GM12801 (cell line): Measurements from ENCODE around the gene RNFT2.

Experiments
- CTCF ChIP-seq: IDR thresholded peaks from one replicate; pipeline ENCODE4 v1.5.1; 2011; ENCODE audit warnings: control low read depth; ENCODE audit not compliant: insufficient read length; ENCODE audit errors: extremely low read depth

The RNFT2 gene

GRCh38 chr12:116712458-116713303, 25.4 kb upstream of the RNFT2 start:
- no peak for TF ChIP-seq CTCF

GRCh38 chr12:116713527-116713926, 24.6 kb upstream of the RNFT2 start:
- no peak for TF ChIP-seq CTCF

- no peak for TF ChIP-seq CTCF
Measured at GRCh38 chr12:116714175-116714574, 23.9 kb upstream of the RNFT2 start.

- no peak for TF ChIP-seq CTCF
Measured at GRCh38 chr12:116717466-116718437, 20.4 kb upstream of the RNFT2 start.

GRCh38 chr12:116718655-116719454, 19.3 kb upstream of the RNFT2 start:
- no peak for TF ChIP-seq CTCF

- no peak for TF ChIP-seq CTCF
Measured at GRCh38 chr12:116719731-116720528, 18.2 kb upstream of the RNFT2 start.
